Measurements from ENCODE around the gene GAMT. TPM values are rescaled to one million over a fixed set of nuclear protein-coding genes. Genes with fewer than 3 reads are reported as not detected.

GAMT gene
- total RNA-seq, 4 donors from 2014 or later, result 27.8 to 40.3 (median 34.0) TPM

- H3K4me1 ChIP-seq, result peaks cover 58% of the 10 kb centered on the region
- 85% methylated on average over 24 of the region's 30 CpGs for WGBS
- H3K27me3 ChIP-seq, result no peaks in the 10 kb centered on the region
- DNase-seq (ENCODE audit: low spot score in 2 of 2), result no peak
- TF ChIP-seq POLR2A (IDR thresholded peaks at IDR 0.05), result no peak
- TF ChIP-seq POLR2AphosphoS5 (IDR thresholded peaks at IDR 0.05), result no peak
- no peak for TF ChIP-seq EP300 (IDR thresholded peaks at IDR 0.05)
- TF ChIP-seq CTCF (IDR thresholded peaks at IDR 0.05), result no peak
- peaks cover 52% of the 10 kb centered on the region for H3K36me3 ChIP-seq
- H3K9me3 ChIP-seq, result no peaks in the 10 kb centered on the region
- H3K4me3 ChIP-seq, result no peak overlapping the region
- peak overlapping the region; percentile 92 for H3K27ac ChIP-seq
Measured at GRCh38 chr19:1417681-1418495, 16.5 kb upstream of the GAMT start.

- WGBS, result 64% methylated on average over 13 of the region's 21 CpGs
- H3K27ac ChIP-seq, result peak overlapping the region; percentile 92
- no peaks in the 10 kb centered on the region for H3K9me3 ChIP-seq
- TF ChIP-seq POLR2AphosphoS5 (IDR thresholded peaks at IDR 0.05) (no peak), EP300 (IDR thresholded peaks at IDR 0.05) (no peak), POLR2A (IDR thresholded peaks at IDR 0.05) (no peak), CTCF (IDR thresholded peaks at IDR 0.05) (no peak)
- H3K27me3 ChIP-seq, result no peaks in the 10 kb centered on the region
- H3K36me3 ChIP-seq, result peaks cover 51% of the 10 kb centered on the region
- no peak for DNase-seq (ENCODE audit: low spot score in 2 of 2)
- H3K4me1 ChIP-seq, result peaks cover 66% of the 10 kb centered on the region
- H3K4me3 ChIP-seq, result no peak overlapping the region
Measured at GRCh38 chr19:1417145-1417544, 15.8 kb upstream of the GAMT start.

GRCh38 chr19:1416014-1416841 lies 14.9 kb upstream of the GAMT start:
- TF ChIP-seq EP300 (IDR thresholded peaks at IDR 0.05) (no peak), POLR2AphosphoS5 (IDR thresholded peaks at IDR 0.05) (no peak), POLR2A (IDR thresholded peaks at IDR 0.05) (no peak), CTCF (IDR thresholded peaks at IDR 0.05) (no peak)
- 71% methylated on average over 13 of the region's 28 CpGs for WGBS
- Histone ChIP-seq H3K9me3 (no peaks in the 10 kb centered on the region), H3K4me3 (peak overlapping the region; percentile 26), H3K36me3 (peaks cover 42% of the 10 kb centered on the region), H3K4me1 (peaks cover 75% of the 10 kb centered on the region), H3K27me3 (no peaks in the 10 kb centered on the region), H3K27ac (peak overlapping the region; percentile 92)
- no peak for DNase-seq (ENCODE audit: low spot score in 2 of 2)

DNA sequence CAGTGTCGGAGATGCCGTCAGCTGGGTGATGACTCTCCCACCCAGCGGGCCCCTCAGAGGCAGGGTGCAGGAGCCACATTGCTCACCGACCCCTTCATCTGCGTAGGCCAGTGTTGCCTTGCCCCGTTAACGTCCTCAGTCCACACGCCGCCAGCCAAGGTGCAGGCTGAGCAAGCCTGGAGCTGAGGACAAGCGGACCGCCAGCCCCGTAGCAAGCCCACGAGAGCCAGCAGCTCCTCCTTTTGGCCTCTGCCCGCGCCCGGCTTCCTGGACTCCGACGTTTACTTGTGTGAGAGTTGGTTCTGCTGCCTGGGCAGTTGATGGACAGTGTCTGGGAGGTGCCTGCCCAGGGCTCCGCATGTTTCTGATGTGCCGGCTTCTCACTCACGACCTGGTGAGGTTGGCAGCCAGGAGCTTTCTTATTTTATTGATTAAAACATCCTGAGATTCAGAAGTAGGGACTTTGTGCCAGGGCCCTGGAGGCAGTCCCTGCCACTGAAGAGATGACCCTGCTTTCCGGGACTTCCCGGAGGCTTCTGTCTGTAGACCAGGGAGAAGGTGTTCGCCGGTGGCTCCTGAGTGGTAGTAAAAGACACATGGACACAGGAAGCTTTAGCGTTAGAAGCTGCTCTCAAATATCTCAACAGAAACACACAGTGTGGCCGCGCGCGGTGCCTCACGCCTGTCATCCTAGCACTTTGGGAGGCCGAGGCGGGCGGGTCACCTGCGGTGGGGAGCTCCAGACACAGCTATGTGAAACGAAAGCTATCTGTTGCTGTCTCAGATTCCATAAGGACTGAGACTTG lies 11.9 kb upstream of the GAMT start:
- Histone ChIP-seq H3K27me3 (no peaks in the 10 kb centered on the region), H3K36me3 (peaks cover 14% of the 10 kb centered on the region), H3K27ac (no peak overlapping the region), H3K4me1 (peaks cover 96% of the 10 kb centered on the region), H3K4me3 (no peak overlapping the region), H3K9me3 (no peaks in the 10 kb centered on the region)
- 78% methylated on average over 22 of the region's 36 CpGs for WGBS
- DNase-seq (ENCODE audit: low spot score in 2 of 2), result no peak
- TF ChIP-seq POLR2A (IDR thresholded peaks at IDR 0.05), result no peak
- TF ChIP-seq CTCF (IDR thresholded peaks at IDR 0.05), result no peak
- TF ChIP-seq POLR2AphosphoS5 (IDR thresholded peaks at IDR 0.05), result no peak
- TF ChIP-seq EP300 (IDR thresholded peaks at IDR 0.05), result no peak
